Osteoblast (primary cell): ENCODE data around the gene PTN. TPM values are rescaled to one million over a fixed set of nuclear protein-coding genes. Genes with fewer than 3 reads are reported as not detected.

Source experiments
- DNase-seq: peaks from one replicate; pipeline ENCODE4 v3.0.0; 2011; ENCODE audit warnings: low spot score, mixed read lengths; ENCODE audit not compliant: insufficient read length; ENCODE audit errors: missing footprints
- H2AFZ ChIP-seq: 2 replicates; pipeline ENCODE4 v1.6.0; 2011; ENCODE audit warnings: mild to moderate bottlenecking, low read length
- H3K27ac ChIP-seq: 2 replicates; pipeline ENCODE4 v1.5.1; 2011; ENCODE audit warnings: mild to moderate bottlenecking, low read depth, low read length, moderate library complexity
- H3K27me3 ChIP-seq: 2 replicates; pipeline ENCODE4 v1.6.0; 2012; ENCODE audit warnings: mild to moderate bottlenecking, control low read depth, inconsistent platforms, low read length, moderate library complexity; ENCODE audit not compliant: insufficient read depth
- H3K36me3 ChIP-seq: 2 replicates; pipeline ENCODE4 v1.5.1; 2011; ENCODE audit warnings: mild to moderate bottlenecking, low read length, control low read depth, moderate library complexity; ENCODE audit not compliant: insufficient read depth
- H3K4me1 ChIP-seq: 2 replicates; pipeline ENCODE4 v1.5.1; 2011; ENCODE audit warnings: mild to moderate bottlenecking, low read length, control low read depth, moderate library complexity; ENCODE audit not compliant: insufficient read depth
- H3K4me2 ChIP-seq: 2 replicates; pipeline ENCODE4 v1.6.0; 2011; ENCODE audit warnings: mild to moderate bottlenecking, low read length; ENCODE audit not compliant: insufficient read depth
- H3K4me3 ChIP-seq: fragments of 200-600 bp; sonication (generic); 3 replicates; pipeline ENCODE4 v1.5.1; 2012; ENCODE audit warnings: mild to moderate bottlenecking, low read length, inconsistent platforms; ENCODE audit not compliant: insufficient read depth
- H3K79me2 ChIP-seq: 2 replicates; pipeline ENCODE4 v1.6.0; 2012; ENCODE audit warnings: mild to moderate bottlenecking, low read length, control low read depth, inconsistent platforms; ENCODE audit not compliant: insufficient read depth
- H3K9me3 ChIP-seq: 2 replicates; pipeline ENCODE4 v1.5.1; 2011; ENCODE audit warnings: low read depth, low read length, control low read depth
- H4K20me1 ChIP-seq: 2 replicates; pipeline ENCODE4 v1.6.0; 2012; ENCODE audit warnings: mild to moderate bottlenecking, low read length, control low read depth; ENCODE audit not compliant: insufficient read depth
- CTCF ChIP-seq: IDR thresholded peaks from 2 replicates; pipeline ENCODE4 v1.5.1; 2011; ENCODE audit warnings: mild to moderate bottlenecking, low read depth, low read length, moderate library complexity; ENCODE audit errors: extremely low read depth
- total RNA-seq: library from RNA; depleted of rRNA; stranded (reverse); fragments of >200 nt; gene quantifications from 2 replicates; pipeline ENCODE4 v1.2.3, GENCODE V29; 2012

The PTN gene
- total RNA-seq, 1 donor, result 21.0 TPM

- H3K4me2 ChIP-seq, result peak overlapping the region; percentile 27
- H3K9me3 ChIP-seq, result no peaks in the 10 kb centered on the region
- no peaks in the 10 kb centered on the region for H3K79me2 ChIP-seq
- no peak for TF ChIP-seq CTCF
- H3K4me3 ChIP-seq, result no peak overlapping the region
- no peaks in the 10 kb centered on the region for H3K4me1 ChIP-seq
- H2AFZ ChIP-seq, result no peak overlapping the region
- no peaks in the 10 kb centered on the region for H3K36me3 ChIP-seq
- DNase-seq, result peak; percentile 88
- no peaks in the 10 kb centered on the region for H3K27me3 ChIP-seq
- H3K27ac ChIP-seq, result no peak overlapping the region
- no peaks in the 10 kb centered on the region for H4K20me1 ChIP-seq
These were observed 30.3 kb downstream of the PTN start for GRCh38 chr7:137313201-137313600.

- no peak for DNase-seq
- no peak overlapping the region for H3K4me3 ChIP-seq
- H3K4me1 ChIP-seq, result no peaks in the 10 kb centered on the region
- H3K9me3 ChIP-seq, result no peaks in the 10 kb centered on the region
- H3K79me2 ChIP-seq, result no peaks in the 10 kb centered on the region
- H3K36me3 ChIP-seq, result no peaks in the 10 kb centered on the region
- no peak overlapping the region for H3K4me2 ChIP-seq
- H3K27ac ChIP-seq, result no peak overlapping the region
- no peaks in the 10 kb centered on the region for H4K20me1 ChIP-seq
- H3K27me3 ChIP-seq, result no peaks in the 10 kb centered on the region
- TF ChIP-seq CTCF, result no peak
- no peak overlapping the region for H2AFZ ChIP-seq
These were observed 36.8 kb downstream of the PTN start for GRCh38 chr7:137306748-137307147.

GRCh38 chr7:137305901-137306621, 37.5 kb downstream of the PTN start:
- Histone ChIP-seq H3K79me2 (no peaks in the 10 kb centered on the region), H3K4me2 (peak overlapping the region; percentile 4), H3K9me3 (no peaks in the 10 kb centered on the region), H3K27ac (no peak overlapping the region), H3K27me3 (no peaks in the 10 kb centered on the region), H4K20me1 (no peaks in the 10 kb centered on the region), H3K4me1 (no peaks in the 10 kb centered on the region), H3K4me3 (peak overlapping the region; percentile 24), H2AFZ (no peak overlapping the region), H3K36me3 (no peaks in the 10 kb centered on the region)
- TF ChIP-seq CTCF, result no peak
- DNase-seq, result no peak

GRCh38 chr7:137304624-137305235, 38.8 kb downstream of the PTN start:
- Histone ChIP-seq H2AFZ (no peak overlapping the region), H3K4me1 (no peaks in the 10 kb centered on the region), H3K4me3 (no peak overlapping the region), H3K9me3 (no peaks in the 10 kb centered on the region), H3K27ac (no peak overlapping the region), H3K79me2 (no peaks in the 10 kb centered on the region), H3K36me3 (no peaks in the 10 kb centered on the region), H3K27me3 (no peaks in the 10 kb centered on the region), H4K20me1 (no peaks in the 10 kb centered on the region), H3K4me2 (no peak overlapping the region)
- no peak for TF ChIP-seq CTCF
- DNase-seq, result no peak
